ENCODE results near the gene FCHSD2.

The FCHSD2 gene

DNA sequence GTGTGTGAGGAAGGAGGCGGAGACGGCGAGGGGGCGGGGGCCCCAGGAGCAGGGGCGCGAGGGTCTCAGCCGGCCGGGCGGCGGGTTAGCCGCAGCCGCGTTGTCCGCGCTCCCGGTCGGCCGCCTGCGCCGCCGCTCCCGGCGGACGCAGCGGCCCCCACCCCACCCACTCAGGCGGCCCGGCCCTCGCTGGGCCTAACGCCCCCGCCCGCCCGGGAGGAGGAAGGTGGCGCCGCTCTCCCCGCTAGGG, at the start of gene FCHSD2:
FCHSD2 (minus strand) TSS at position 191 of the 250 bp plus-strand sequence. CDS start 441 bp downstream, outside the sequence.
- DNase-seq, result no peak

DNA sequence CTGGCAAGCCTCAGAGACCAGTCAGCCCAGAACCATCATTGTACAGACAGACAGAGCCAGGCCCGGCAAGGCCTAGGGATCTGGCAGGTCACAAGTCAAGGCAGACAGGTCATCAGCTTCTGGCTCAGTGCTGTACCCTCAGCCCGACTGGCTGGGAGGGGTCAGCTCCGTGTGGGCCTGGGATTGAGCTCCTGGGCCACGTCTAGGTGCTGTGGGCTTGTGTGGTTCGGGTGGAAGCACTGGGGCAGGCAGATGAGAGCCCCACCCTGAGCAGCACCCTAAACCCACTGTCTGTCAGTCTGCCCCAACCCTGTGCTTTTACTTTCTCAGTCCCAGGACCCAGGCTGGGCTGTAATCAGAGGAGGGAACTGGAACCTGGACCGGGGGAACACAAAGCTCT, 49.0 kb upstream of the FCHSD2 start:
- DNase-seq, result no peak

DNA sequence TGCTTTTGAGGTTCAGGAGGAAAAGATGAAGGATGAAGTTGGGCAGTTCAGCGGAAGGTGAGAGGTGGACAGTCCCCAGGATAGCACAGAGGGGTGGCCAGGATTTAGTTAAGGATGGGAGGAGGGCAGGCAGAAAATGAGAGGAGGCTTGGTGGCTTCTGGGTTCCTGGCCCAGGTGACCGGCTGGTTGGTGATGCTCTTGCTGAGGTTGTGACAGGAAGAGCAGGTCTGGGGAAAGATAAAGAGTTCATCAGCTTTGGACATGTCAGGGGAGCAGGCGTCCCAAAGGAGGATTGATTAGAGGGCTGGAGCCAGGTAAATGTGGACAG, 48.4 kb upstream of the FCHSD2 start:
- DNase-seq, result no peak

DNA sequence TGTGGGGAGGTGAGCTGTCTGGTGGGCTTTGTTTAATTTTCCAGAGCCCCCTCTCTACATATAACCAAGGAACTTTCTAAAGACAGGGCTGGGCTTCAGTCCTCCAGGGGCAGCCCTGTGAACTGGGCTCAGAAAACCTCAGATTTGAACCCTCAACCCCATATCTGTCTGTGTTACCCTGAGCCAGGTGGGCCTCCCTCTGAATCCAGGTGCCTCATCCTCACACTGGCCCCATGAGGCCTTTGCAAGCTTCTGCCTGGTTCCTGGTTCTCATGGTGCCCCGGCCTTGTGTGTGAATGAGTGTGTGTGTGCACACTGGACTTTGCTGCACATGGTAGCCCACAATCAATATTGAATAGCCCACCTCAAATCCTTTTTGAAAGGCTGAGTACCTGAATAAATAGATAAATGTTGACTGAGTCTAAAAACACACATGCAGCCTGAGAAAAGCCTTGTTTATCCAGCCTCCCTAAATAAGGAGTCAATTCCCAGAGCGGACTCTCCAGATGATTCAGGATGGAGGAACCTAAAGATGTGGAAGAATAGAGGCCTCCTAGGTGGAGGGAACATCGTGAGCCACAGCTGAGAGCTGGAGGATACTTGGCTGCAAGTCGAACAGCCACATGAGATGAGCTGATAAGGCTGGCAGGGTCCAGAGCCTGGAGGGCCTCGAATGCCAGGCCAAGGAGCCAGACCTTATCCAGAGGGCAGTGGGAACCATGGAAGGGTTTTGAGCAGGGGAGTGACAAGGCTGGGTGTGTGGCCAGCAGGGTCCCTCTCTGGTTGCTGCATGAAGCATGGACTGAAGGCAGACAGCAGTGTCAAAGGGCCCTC, 47.8 kb upstream of the FCHSD2 start:
- no peak for DNase-seq

DNA sequence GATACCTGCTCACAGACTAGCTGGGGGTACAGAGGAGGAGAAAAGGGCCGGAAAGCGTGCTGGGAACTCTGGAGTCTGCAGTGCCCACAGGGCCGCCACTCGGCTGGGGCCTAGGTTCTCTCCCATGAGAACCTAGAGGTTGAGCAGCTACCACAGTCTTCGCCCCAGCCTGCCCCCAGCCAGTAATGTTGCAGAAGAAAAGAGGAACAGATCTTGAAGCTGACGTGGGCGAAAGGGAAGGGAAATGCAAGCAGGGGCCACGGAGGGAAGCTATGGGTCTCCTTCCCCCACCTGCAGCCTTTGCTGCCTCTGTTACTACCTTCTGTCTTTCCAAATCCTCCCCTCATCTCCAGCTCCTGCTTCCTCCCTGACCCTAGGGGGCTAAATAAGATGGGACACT, 47.2 kb upstream of the FCHSD2 start:
- DNase-seq, result no peak

DNA sequence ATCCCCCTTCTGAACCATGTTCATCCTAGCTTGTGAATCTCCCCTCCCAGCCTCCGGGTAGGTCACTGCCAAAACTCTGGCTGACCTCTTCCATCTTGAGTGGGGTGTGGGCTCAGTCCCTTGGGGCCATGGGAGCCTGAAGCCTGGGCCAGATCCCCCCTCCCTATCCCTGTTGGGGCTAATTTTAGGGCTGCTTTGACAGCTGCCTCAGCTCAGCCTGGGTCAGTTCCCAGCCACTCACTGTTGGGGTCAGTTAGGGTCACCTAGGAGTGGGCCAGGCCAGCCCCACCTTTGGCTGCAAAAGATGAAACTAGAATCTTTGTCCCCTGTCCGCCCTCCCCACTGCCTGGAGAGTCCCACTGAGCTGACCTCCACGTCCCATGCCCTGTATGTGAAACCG, 46.2 kb upstream of the FCHSD2 start:
- DNase-seq, result no peak

DNA sequence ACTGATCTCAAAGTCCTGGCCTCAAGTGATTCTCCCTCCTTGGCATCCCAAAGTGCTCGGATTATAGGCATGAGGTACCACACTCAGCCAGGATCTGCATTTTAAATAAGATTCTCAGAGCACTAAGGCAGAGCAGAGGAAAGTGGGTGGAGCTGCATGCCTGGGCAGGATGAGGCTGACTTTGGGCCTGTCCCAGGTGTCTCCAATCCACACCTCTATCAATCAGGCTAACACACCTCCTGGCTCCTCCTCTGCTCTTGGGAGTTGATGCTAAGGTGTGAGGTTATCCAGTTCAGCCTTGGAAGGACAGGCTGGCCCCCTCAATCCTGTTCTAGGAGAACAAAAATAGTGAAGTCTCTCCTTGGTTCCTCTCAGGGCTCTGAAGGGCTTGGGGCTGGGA, 45.7 kb upstream of the FCHSD2 start:
- DNase-seq, result peak in 1 of 2 experiments; percentile 17

DNA sequence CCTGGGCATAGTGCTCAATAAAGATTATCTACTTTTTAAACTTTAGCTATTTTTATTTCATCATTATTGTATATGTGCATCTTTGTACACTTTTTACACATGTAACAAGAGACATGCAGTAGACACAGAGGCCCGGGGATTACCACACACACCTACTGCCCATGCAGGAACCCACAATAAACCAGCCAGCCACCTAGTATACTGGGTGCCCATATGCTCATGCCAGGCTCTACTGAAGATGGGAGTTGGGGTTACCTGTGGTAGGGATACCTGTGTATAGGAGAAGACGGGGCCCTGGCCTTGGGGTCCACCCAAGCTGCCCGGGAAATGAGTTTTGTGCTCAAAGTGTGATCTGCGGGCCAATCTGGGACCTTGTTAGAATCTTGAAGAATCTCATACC, 44.8 kb upstream of the FCHSD2 start:
- no peak for DNase-seq

DNA sequence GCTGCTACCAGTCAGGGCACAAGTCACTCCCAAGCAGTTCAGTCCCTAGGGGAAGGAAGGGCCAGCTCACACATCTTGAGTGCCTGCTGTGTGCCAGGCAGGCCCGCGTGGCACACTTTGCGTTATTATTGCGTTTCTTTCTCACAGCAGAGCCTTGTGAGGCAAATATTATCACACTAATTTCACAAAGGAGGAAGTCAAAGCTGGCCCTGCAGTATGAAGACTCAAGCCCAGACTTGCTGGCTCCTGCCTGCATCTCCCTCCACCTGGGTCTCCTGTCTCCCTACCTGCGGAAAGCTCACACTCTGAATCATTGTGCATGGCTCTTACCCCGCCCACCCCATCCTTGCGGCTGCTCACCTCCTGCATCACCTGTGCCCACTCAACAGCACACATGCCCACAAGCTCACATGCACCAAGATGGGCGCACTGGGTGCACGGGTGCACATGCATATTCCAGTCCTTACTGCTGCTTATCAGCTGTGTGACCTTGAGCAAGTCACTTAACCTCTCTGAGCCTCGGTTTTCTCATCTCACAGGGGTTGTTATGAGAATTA, 44.3 kb upstream of the FCHSD2 start:
- peak in 1 of 2 experiments; percentile 9 for DNase-seq

DNA sequence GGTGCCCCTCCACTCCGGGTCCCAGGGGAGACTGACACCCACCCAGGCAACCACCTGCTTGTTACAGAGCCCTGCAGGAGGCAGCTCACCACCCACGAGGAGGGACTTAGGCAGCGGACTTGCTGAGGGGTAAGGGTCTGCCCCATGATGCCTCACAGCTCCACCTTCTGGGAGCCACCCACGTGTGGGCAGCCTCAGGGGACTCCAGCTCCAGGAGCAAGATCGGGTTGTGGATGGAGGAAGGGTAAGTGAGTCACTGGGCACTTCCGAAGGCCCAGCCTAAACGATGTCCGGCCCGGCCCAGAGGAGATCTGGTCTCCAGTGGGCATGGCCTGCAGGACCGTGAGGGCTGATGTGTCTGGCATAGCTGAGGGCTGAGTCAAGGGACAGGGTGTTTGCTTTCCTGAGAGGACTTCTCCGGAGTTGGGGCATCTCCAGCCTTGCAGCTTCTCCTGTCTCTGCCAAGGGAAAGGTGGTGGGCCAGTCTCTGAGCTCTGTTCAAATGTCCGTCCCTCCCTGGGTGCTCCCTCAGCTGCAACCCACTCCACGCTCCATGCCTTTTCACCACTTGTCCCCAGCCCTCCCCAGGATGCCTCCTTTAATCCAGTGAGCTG, 43.7 kb upstream of the FCHSD2 start:
- no peak for DNase-seq

DNA sequence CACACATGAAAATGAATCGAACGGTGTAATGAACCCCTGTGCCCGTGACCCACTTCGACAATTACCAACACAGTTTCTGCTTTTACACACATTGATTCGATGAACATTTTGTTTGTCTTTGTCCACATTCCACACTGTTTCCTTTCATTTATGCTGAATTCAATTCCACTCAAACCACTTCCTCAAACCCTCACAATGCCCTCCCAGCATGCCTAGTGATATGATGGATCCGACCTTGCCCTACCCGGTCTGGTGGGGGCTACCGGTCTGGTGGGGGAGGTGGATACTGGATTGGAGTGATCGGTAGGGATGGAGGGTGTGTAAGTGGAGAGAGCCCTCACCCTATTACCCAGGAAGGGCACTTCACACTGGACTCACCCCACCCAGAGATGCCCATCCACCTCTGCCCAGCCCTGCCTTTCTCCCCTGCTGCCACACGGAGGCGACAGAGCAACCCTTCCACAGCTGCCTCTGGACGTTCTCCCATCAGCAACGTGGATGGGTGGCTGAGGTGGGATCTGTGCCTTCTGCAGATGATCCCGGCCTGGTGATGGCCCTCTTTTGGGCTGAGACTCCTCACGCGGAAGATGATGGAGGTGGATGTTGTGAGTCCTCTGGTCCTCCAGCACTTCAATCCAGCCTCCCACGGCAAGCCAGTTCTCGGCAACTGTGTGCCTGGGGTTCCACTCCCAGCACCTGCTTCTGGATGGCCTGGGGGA, 43.0 kb upstream of the FCHSD2 start:
- peak in 1 of 2 experiments; percentile 62 for DNase-seq

DNA sequence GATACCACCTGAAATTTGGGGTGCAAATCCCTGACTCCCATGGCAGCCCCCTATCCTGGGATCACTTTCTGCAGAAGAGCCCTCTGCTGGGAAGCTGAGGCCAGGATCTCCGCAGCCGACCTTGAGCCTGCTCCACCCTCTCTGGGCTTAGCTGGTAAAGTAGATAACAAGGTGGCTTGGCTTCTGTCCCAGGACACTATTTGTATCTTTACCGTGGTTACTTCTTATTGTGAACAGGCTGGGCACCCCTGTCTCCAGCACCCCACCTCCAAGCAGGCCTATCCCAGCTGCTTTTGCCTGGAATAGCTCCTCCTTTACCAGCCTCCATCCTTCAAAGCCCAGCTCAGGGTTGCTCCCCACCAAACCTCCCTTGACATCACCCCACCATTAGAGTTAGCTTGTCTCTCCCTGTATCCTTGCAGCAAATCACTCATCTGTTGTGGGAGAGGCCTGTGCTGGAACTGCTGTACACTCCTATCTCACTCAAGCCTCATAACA, 40.8 kb upstream of the FCHSD2 start:
- no peak for DNase-seq

DNA sequence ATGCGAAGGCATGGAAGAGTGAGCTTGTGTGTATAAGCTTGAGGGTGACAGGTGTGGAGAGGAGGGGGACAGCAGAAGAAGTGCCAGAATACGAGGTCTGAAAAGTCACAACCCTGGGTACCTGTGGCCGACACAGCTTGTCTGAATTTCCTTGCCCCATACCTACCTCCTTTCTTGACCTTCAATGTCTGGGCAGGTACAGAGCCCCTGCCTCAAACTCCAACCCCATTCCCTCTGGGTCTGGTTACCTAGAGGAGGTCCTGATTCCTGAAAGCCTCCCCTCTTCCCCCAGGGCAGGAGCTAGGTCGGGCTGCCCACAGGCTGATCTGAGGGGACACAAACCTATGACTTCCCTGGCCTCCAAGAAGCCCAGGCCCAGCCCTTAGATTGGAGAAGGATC, 36.6 kb upstream of the FCHSD2 start:
- DNase-seq, result no peak

DNA sequence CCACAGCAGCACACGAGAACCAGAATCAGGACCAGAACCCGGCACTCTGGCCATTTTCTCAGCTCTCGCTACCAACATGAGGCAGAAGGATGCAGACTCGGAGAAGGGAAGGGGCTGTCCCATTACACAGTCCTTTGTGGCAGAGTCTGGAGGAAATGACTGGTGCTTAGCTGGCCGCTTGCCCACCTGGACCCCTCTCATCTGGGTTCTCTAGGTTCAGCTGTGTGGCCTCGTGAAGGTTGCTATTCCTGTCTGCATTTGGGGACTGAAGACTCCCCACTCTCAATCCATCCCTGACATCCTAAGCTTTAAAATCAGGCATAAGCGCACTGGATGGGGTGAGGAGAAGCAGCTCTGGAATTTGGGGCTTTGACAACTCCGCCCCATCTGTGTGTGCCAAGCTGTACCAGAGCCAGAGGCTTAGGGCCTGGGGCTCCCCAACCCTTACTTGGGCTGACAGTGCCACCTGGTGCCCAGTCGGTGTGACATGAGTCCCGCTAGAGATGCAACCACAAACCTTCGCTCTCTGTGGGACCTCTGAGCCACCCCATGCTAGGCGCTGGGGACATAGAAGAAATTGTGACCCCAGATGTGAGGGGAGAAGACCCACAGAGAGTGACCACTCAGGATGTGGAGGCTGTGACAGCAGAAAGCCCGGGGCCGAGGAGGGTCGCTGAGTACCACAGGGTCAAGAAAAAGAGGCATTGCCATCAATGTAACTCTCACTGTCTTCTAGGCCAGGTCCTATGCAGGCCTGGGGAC, 35.8 kb upstream of the FCHSD2 start:
- DNase-seq, result peak; percentile 39 to 72

DNA sequence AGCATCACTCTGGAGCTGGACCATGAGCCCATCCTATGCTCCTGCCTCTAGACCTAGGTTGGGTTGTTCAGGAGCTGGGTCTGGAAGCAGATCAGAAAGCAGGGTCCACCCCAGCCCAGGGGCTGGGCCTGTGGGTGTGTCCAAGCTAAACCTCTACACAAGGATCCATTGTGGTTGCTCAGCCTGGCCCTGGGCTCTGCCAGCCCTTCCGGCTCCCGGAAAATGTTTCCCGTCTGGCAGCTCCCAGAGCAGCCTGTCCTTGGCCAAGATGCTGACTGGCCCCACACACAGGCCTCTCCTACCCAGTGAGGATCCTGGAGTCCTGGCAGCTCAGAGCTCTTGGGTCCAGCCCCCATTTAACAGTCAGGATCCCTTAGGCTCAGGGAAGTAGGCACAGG, 35.3 kb upstream of the FCHSD2 start:
- no peak for DNase-seq

DNA sequence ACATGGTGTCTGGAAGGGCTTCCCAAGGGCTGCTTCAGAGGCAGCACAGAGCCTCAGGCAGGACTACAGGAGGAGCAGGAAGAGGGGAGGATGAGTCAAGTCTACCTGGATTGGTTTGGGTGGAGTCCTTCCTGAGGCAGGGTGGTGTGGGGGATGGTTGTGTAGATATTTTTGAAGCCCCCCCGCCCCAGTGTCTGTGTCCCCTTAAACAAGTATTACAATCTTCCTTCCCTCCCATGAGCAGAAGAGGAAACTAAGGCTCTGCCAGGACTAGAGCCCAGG, 34.7 kb upstream of the FCHSD2 start:
- no peak for DNase-seq

DNA sequence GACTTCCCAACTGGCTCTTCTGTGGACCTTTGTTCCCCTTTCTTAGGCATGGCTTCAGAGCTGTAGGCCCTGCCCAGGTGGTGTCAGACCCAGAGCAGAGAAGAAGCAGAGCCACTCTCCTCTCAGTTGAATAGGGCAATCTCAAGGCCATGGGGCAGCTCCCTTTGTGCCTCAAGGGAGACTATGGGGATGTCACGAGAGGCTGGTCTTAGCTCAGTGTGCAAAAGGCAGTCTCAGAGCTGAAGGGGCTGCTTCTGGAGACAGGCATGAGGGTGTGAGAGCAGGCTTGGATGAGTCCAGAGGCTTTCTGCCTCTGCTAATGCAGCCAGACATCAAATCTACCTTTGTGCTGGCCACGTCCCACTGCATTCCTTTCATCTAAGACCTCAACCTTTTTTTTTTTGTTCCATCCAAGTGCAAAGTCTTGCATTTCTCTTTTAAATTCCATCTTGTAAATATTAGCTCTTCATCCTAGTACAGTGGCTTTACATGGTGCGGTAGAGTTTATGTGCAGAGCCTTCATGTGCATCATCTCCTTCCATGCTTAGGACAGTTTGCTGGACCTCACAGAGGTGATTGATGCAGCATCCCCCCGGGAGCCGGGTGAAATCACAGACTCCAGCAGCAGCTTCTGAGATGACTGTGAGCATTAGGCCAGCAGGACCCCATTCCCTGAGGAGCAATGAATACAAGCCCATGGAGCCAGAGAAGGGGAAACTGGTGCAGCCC, 34.2 kb upstream of the FCHSD2 start:
- DNase-seq, result no peak

DNA sequence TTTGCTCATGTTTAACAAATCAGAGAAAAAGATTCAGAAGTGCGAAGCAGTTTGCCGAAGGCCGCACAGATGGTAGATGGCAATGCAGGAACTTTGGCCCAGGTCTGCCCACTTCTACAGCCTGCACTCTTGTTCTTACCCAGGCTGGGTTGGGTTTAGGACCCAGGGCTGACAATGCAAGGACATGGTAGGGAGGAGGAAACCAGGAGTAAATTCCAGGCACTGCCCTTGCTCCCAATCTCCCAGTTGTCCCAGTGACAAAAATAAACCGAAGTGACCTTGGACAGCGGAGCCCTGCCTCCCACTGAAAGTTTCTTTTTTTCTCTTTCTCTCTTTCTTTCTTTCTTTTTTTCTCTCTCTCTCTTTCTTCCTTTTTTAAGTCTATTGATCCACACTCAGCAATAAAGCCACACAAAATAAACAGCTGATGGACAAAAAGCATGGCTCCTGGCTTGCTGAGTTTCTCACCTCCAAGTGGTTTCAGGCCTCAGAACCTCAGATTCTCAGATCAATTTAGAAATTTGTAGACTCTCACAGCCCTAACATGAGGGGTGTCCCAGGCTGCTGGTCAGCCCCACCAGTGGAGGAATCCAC, 33.5 kb upstream of the FCHSD2 start:
- no peak for DNase-seq

DNA sequence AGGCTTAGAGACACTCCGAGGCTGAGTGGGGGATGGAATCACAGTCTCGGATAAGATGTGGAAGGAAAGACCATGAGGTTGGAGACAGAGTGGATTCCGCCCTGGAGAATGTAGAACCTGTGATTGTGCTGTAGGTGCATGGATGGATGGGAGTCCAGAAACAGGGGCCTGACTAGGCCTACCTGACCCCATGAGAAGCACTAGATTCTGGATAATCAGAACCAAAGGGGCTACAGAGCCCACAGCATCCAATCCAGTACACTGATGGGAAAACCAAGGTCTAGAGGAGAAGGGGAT, 32.3 kb upstream of the FCHSD2 start:
- no peak for DNase-seq

DNA sequence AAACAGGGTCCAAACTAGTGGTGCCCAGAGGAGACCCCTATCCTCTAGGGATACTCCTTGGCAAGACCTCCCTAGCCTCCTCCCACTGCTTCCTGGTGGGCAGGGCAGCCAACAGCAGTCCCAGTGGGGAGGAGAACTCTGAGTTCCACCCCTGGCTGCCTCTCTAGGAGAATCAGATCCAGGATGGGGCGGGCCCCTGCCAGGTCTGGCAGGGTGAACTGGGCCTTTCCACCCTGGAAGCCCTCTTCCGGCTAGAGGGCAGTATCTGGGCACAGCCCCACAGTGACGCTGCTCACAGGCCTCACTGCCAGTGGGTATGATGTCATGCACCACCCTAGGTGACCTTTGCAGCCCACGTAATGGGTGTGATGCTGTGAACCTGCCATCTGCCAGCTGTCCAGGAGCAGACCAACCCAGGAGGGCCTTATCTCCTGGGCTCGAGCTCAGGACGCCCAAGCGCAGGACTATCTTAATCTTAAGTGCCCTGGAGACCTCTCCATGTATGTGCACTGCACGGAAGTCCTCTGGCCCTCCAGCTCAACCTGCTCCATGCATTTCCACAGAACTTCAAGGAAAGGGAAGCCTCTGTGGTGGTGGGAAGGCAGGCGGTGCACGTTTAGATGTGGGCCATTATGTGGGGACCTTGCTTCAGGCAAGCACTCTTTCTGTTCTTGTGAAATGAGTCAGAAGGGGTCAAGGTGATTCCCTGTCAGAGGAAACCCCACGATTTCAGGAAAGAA, 31.8 kb upstream of the FCHSD2 start:
- DNase-seq, result no peak

DNA sequence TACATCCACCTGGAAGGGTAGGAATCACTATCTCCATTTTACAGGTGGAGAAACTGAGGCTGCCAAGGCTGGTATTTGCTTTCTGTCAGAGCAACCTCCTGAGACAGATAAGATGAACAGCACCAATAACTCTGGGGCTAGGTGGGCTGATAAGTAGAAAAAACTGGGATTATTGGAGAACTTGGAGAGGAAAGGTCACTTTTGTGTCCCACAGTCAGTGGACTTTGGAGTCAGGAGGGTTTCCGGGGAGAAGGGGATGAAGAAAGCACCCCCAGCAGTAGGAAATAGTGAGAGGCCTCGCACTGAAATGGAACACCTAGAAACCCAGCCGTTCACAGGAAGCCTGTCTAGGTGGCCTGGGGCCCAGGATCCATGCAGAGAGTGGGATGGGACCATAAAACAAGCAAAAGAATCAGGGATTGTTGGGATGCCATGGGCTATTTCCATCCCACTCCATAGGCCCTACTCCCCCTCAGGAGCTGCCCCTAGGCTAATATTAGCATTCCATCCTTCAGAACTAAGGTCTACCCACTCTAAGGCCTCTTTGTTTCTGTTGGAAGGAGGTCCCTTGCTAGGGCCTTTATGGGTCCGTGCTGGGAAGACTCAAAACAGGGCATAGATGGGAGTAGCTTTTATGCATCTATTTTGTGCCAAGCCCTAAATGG, 31.0 kb upstream of the FCHSD2 start:
- DNase-seq, result no peak

Data from NCI-H524 (cell line).